OCI-LY1 (cell line): ENCODE data around the gene RAPGEF5.

ENCODE experiments used
- H2AFZ ChIP-seq: fragments of 200-600 bp; sonication (generic), shearing (Covaris generic); 2 replicates; pipeline ENCODE4 v1.6.0; 2014; ENCODE audit warnings: antibody characterized with exemption, mild to moderate bottlenecking, low read length
- H3F3A ChIP-seq: fragments of 200-600 bp; sonication (generic), shearing (Covaris generic); 2 replicates; pipeline ENCODE4 v1.6.0; 2014; ENCODE audit warnings: mild to moderate bottlenecking, antibody characterized with exemption, low read length, moderate library complexity; ENCODE audit not compliant: insufficient read depth
- H3K27ac ChIP-seq: fragments of 200-600 bp; sonication (generic); 2 replicates; pipeline ENCODE4 v1.5.1; 2014; ENCODE audit warnings: low read length, mixed run types, mild to moderate bottlenecking, low read depth; ENCODE audit not compliant: poor library complexity, severe bottlenecking
- H3K27me3 ChIP-seq: fragments of 200-600 bp; sonication (generic); 2 replicates; pipeline ENCODE4 v1.6.0; 2014; ENCODE audit warnings: antibody characterized with exemption, mild to moderate bottlenecking, low read length, moderate library complexity; ENCODE audit not compliant: insufficient read depth
- H3K36me3 ChIP-seq: fragments of 200-600 bp; sonication (generic); 2 replicates; pipeline ENCODE4 v1.6.1; 2014; ENCODE audit warnings: mild to moderate bottlenecking, antibody characterized with exemption, low read length, moderate library complexity, mixed read lengths; ENCODE audit not compliant: insufficient read depth
- H3K4me1 ChIP-seq: fragments of 200-600 bp; sonication (generic); 2 replicates; pipeline ENCODE4 v1.5.1; 2014; ENCODE audit warnings: mild to moderate bottlenecking, low read length, moderate library complexity; ENCODE audit not compliant: insufficient read depth, severe bottlenecking
- H3K4me2 ChIP-seq: fragments of 200-600 bp; sonication (generic), shearing (Covaris generic); 2 replicates; pipeline ENCODE4 v1.6.1; 2014; ENCODE audit warnings: low read length
- H3K4me3 ChIP-seq: fragments of 200-600 bp; sonication (generic); 2 replicates; pipeline ENCODE4 v1.5.1; 2014; ENCODE audit warnings: low read length, low read depth, mild to moderate bottlenecking, mixed read lengths; ENCODE audit not compliant: poor library complexity, severe bottlenecking
- H3K79me2 ChIP-seq: fragments of 200-600 bp; shearing (Covaris generic); 2 replicates; pipeline ENCODE4 v1.6.1; 2016; ENCODE audit warnings: mixed run types, low read length, mixed read lengths; ENCODE audit not compliant: insufficient read depth
- H3K9ac ChIP-seq: fragments of 200-600 bp; sonication (generic), shearing (Covaris generic); 2 replicates; pipeline ENCODE4 v1.6.1; 2014; ENCODE audit warnings: mild to moderate bottlenecking, low read length, mixed read lengths
- H3K9me2 ChIP-seq: fragments of 200-600 bp; sonication (generic), shearing (Covaris generic); 2 replicates; pipeline ENCODE4 v1.6.1; 2014; ENCODE audit warnings: low read depth, mild to moderate bottlenecking, low read length, mixed read lengths
- H3K9me3 ChIP-seq: fragments of 200-600 bp; shearing (Covaris generic); 2 replicates; pipeline ENCODE4 v1.6.1; 2014; ENCODE audit warnings: low read length, mixed read lengths
- H4K20me1 ChIP-seq: fragments of 200-600 bp; sonication (generic), shearing (Covaris generic); 2 replicates; pipeline ENCODE4 v1.6.0; 2016; ENCODE audit warnings: mild to moderate bottlenecking, low read length; ENCODE audit not compliant: insufficient read depth
- EZH2 ChIP-seq: fragments of 200-600 bp; sonication (generic), shearing (Covaris generic); IDR thresholded peaks from 2 replicates; pipeline ENCODE4 v1.8.0; 2017; ENCODE audit warnings: borderline replicate concordance, mixed run types, mild to moderate bottlenecking, antibody characterized with exemption, low read length, moderate library complexity, mixed read lengths
- TF ChIP-seq, protein P1 (sequence below): fragments of 200-600 bp; sonication (generic), shearing (Covaris generic); IDR thresholded peaks from 2 replicates; pipeline ENCODE4 v1.5.1; 2017; ENCODE audit warnings: mild to moderate bottlenecking, antibody characterized with exemption, low read length, moderate library complexity, mixed read lengths

RAPGEF5 gene

DNA sequence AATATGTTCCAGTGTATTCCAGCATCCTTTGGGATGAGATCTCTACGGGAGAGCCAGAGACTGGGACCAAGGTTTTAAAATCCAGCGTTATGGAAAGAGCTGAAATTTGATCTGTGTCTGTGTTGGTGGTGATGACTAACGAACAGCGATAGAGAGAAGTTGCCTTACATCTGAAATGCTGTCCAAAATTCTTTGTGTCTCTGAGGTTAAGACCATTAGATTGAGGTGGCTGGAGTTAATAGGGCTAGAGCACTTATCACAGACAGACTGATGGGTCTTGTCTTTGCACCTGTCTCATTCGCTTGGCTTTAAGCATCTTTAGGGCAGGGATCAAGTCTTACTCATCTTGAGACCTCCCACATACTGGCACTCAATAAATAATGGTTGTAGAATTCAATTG lies 41.0 kb upstream of the RAPGEF5 start:
- Histone ChIP-seq H3K9me3 (no peaks in the 10 kb centered on the region), H3K4me1 (peaks cover 19% of the 10 kb centered on the region), H3F3A (no peaks in the 10 kb centered on the region), H3K4me2 (no peak overlapping the region), H3K27me3 (no peaks in the 10 kb centered on the region), H3K9me2 (no peaks in the 10 kb centered on the region), H3K36me3 (no peaks in the 10 kb centered on the region), H3K27ac (no peak overlapping the region), H2AFZ (no peak overlapping the region), H3K9ac (no peak overlapping the region), H3K79me2 (no peaks in the 10 kb centered on the region), H4K20me1 (no peaks in the 10 kb centered on the region), H3K4me3 (no peak overlapping the region)
- TF ChIP-seq, protein P1, sequence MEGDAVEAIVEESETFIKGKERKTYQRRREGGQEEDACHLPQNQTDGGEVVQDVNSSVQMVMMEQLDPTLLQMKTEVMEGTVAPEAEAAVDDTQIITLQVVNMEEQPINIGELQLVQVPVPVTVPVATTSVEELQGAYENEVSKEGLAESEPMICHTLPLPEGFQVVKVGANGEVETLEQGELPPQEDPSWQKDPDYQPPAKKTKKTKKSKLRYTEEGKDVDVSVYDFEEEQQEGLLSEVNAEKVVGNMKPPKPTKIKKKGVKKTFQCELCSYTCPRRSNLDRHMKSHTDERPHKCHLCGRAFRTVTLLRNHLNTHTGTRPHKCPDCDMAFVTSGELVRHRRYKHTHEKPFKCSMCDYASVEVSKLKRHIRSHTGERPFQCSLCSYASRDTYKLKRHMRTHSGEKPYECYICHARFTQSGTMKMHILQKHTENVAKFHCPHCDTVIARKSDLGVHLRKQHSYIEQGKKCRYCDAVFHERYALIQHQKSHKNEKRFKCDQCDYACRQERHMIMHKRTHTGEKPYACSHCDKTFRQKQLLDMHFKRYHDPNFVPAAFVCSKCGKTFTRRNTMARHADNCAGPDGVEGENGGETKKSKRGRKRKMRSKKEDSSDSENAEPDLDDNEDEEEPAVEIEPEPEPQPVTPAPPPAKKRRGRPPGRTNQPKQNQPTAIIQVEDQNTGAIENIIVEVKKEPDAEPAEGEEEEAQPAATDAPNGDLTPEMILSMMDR, result no peak
- TF ChIP-seq EZH2, result no peak

DNA sequence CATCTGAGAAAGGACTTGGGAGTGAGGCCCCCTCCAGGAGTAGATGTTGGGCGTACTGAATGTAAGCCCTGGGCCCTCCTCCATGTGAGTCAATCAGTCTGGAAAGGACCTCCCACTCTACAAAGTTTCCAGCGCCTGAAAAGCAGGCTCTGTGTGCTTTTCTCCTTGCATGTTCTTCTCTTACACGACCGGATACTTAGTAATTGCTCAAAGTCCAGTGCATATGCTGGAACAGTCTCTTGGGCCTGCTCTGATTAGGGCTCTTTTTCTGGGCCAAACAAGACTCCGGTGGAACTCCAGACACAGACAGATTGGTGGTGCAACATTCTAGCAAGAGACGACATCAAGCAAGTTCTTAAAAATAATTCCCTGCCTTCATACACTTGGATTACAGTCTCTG lies 38.3 kb upstream of the RAPGEF5 start:
- no peaks in the 10 kb centered on the region for H3F3A ChIP-seq
- no peak overlapping the region for H2AFZ ChIP-seq
- H3K4me3 ChIP-seq, result no peak overlapping the region
- no peaks in the 10 kb centered on the region for H3K9me2 ChIP-seq
- H3K36me3 ChIP-seq, result no peaks in the 10 kb centered on the region; the same call in 1 of the 2 replicates
- no peaks in the 10 kb centered on the region for H3K79me2 ChIP-seq
- H3K9me3 ChIP-seq, result no peaks in the 10 kb centered on the region
- H3K4me2 ChIP-seq, result no peak overlapping the region
- no peaks in the 10 kb centered on the region for H4K20me1 ChIP-seq
- no peaks in the 10 kb centered on the region for H3K27me3 ChIP-seq
- H3K4me1 ChIP-seq, result peaks cover 10% of the 10 kb centered on the region
- no peak overlapping the region for H3K9ac ChIP-seq
- TF ChIP-seq, protein P1, result no peak
- H3K27ac ChIP-seq, result no peak overlapping the region

DNA sequence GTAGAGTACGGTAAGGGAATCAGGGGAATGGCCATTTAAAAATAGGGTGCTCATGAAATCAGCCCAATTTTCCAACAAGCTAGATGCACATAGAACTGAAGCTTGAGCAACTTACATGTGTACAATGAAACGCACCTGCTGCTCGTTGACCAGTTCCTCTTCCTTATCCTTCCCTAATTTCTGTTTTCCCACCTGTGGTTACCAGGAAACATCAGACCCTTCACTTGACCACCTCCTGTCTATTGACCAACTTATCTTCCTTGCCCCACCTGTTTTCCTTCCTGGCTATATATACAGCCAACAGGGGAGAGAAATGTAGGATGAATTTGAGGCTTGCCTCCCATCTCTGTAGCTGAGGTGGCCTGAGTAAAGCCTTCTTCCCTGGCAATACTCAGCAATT lies 37.8 kb upstream of the RAPGEF5 start:
- Histone ChIP-seq H3K27ac (no peak overlapping the region), H3K9me2 (no peaks in the 10 kb centered on the region), H3K4me3 (no peak overlapping the region), H3K4me1 (peaks cover 10% of the 10 kb centered on the region), H3F3A (no peaks in the 10 kb centered on the region), H3K4me2 (no peak overlapping the region), H3K9me3 (no peaks in the 10 kb centered on the region), H3K36me3 (no peaks in the 10 kb centered on the region; the same call in 1 of the 2 replicates), H4K20me1 (no peaks in the 10 kb centered on the region), H3K27me3 (no peaks in the 10 kb centered on the region), H2AFZ (no peak overlapping the region), H3K9ac (no peak overlapping the region), H3K79me2 (no peaks in the 10 kb centered on the region)
- no peak for TF ChIP-seq EZH2
- TF ChIP-seq, protein P1, result no peak
